Measurements from ENCODE around the gene PRKAB1.

DNA sequence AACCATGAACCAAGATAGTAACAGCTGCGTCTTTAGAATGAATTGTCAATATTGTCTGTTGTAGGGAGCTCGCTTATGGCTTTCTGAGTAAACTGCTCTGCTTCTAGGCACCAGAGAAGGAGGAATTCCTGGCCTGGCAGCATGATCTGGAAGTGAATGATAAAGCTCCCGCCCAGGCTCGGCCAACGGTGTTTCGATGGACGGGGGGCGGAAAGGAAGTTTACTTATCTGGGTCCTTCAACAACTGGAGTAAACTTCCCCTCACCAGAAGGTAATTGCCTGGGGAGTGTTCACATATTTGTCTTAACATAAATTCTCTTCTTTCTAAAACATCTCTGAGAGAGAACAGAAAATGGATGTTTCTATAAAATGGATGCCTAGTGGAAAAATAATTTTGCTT is 4.3 kb downstream of the PRKAB1 start:
- TF ChIP-seq CTCF (conservative IDR thresholded peaks at IDR 0.05; ENCODE audit: low read depth in 2 of 2) (no peak), EZH2 (IDR thresholded peaks at IDR 0.05; ENCODE audit: low read depth, unreplicated experiment) (no peak), JUNB (IDR thresholded peaks at IDR 0.05; ENCODE audit: unreplicated experiment) (no peak), POLR2AphosphoS5 (IDR thresholded peaks at IDR 0.05; ENCODE audit: low read depth) (no peak), EZH2phosphoT487 (IDR thresholded peaks at IDR 0.05; ENCODE audit: unreplicated experiment) (no peak), STAT1 (IDR thresholded peaks at IDR 0.05; ENCODE audit: unreplicated experiment) (no peak)

All from GM23338 (cell line).